OCI-LY7 (cell line): ENCODE data around the gene UBAP1L. TPM values are rescaled to one million over a fixed set of nuclear protein-coding genes. Genes with fewer than 3 reads are reported as not detected.

Experiments used
- BruUV-seq: library from RNA; stranded (reverse); fragments of 400-500 nt; replicated peaks from 2 replicates; lab custom pipeline; 2021; lab: Mats Ljungman, UMichigan
- CTCF ChIA-PET: fragments of 300-600 bp; sonication (Branson Sonifier 250); formaldehyde crosslinking; loops from one replicate; lab custom pipeline; 2022; ENCODE audit warnings: antibody characterized with exemption; ENCODE audit not compliant: unreplicated experiment; lab: Charles Lee
- POLR2A ChIA-PET: fragments of 300-600 bp; sonication (Branson Sonifier 250); formaldehyde crosslinking; loops from one replicate; lab custom pipeline; 2022; ENCODE audit warnings: antibody characterized with exemption; lab: Charles Lee
- DNase-seq: peaks from one replicate; pipeline ENCODE4 v3.0.0-alpha.2; 2015; ENCODE audit warnings: low spot score
- H2AFZ ChIP-seq: fragments of 200-600 bp; sonication (generic), shearing (Covaris generic); 2 replicates; pipeline ENCODE4 v1.6.1; 2014; ENCODE audit warnings: mild to moderate bottlenecking, antibody characterized with exemption, low read length, moderate library complexity
- H3K27ac ChIP-seq: fragments of 200-600 bp; sonication (generic); 2 replicates; pipeline ENCODE4 v1.5.1; 2014; ENCODE audit warnings: mixed run types, low read depth, mild to moderate bottlenecking, moderate library complexity, low read length, inconsistent platforms; ENCODE audit not compliant: poor library complexity, severe bottlenecking
- H3K36me3 ChIP-seq: fragments of 200-600 bp; sonication (generic); 2 replicates; pipeline ENCODE4 v1.6.1; 2014; ENCODE audit warnings: mild to moderate bottlenecking, antibody characterized with exemption, low read length, moderate library complexity, mixed read lengths; ENCODE audit not compliant: insufficient read depth
- H3K4me1 ChIP-seq: fragments of 200-600 bp; sonication (generic); 2 replicates; pipeline ENCODE4 v1.5.1; 2014; ENCODE audit warnings: mild to moderate bottlenecking, low read length; ENCODE audit not compliant: insufficient read depth, poor library complexity, severe bottlenecking
- H3K4me2 ChIP-seq: fragments of 200-600 bp; sonication (generic); 2 replicates; pipeline ENCODE4 v1.6.1; 2014; ENCODE audit warnings: mild to moderate bottlenecking, low read length
- H3K4me3 ChIP-seq: fragments of 200-600 bp; sonication (generic); 2 replicates; pipeline ENCODE4 v1.5.1; 2014; ENCODE audit warnings: mild to moderate bottlenecking, low read depth, low read length; ENCODE audit not compliant: poor library complexity, severe bottlenecking
- H3K79me2 ChIP-seq: fragments of 200-600 bp; sonication (generic); 2 replicates; pipeline ENCODE4 v1.6.1; 2016; ENCODE audit warnings: low read depth, mild to moderate bottlenecking, low read length, moderate library complexity, mixed read lengths; ENCODE audit not compliant: insufficient read depth
- H3K9me2 ChIP-seq: fragments of 200-600 bp; sonication (generic); 2 replicates; pipeline ENCODE4 v1.6.1; 2016; ENCODE audit warnings: mild to moderate bottlenecking, low read length, mixed read lengths; ENCODE audit not compliant: insufficient read depth
- H3K9me3 ChIP-seq: fragments of 200-600 bp; sonication (generic); 2 replicates; pipeline ENCODE4 v1.6.1; 2014; ENCODE audit warnings: mild to moderate bottlenecking, mixed run types, low read length, mixed read lengths
- H4K20me1 ChIP-seq: fragments of 200-600 bp; sonication (generic); 2 replicates; pipeline ENCODE4 v1.6.1; 2014; ENCODE audit warnings: mild to moderate bottlenecking, antibody characterized with exemption, low read length, moderate library complexity, mixed read lengths; ENCODE audit not compliant: insufficient read depth
- EZH2phosphoT487 ChIP-seq: fragments of 200-600 bp; sonication (generic); IDR thresholded peaks from 2 replicates; pipeline ENCODE4 v1.6.1; 2018; ENCODE audit warnings: low read depth, borderline replicate concordance, mild to moderate bottlenecking, mixed run types, antibody characterized with exemption, low read length, moderate library complexity, mixed read lengths
- intact Hi-C: fragments of 100-400 bp; cut with micrococcal nuclease; formaldehyde crosslinking; loops from one replicate; pipeline ENCODE4 v1.10.0; 2022; ENCODE audit not compliant: unreplicated experiment
- total RNA-seq, 2 experiments: library from RNA; depleted of rRNA in 1 of 2; stranded (reverse); fragments of >200 nt in 1 of 2; shearing (Covaris generic) in 1 of 2; gene quantifications; 2 replicates each; pipeline ENCODE4 v1.2.3, GENCODE V29; 2014 to 2022
- TF ChIP-seq, protein P1 (sequence below): fragments of 200-600 bp; sonication (generic); conservative IDR thresholded peaks from 2 replicates; pipeline ENCODE4 v1.5.1; 2014; ENCODE audit warnings: mild to moderate bottlenecking, antibody characterized with exemption, low read length, moderate library complexity, mixed read lengths

The UBAP1L gene
- total RNA-seq, 2 experiments from 2014 or later: 7.4 to 8.3 TPM

- Histone ChIP-seq H3K9me3 (no peaks in the 10 kb centered on the region), H3K27ac (no peak overlapping the region), H3K9me2 (no peaks in the 10 kb centered on the region), H4K20me1 (no peaks in the 10 kb centered on the region), H3K36me3 (no peaks in the 10 kb centered on the region), H3K79me2 (no peaks in the 10 kb centered on the region), H3K4me3 (no peak overlapping the region), H2AFZ (no peak overlapping the region), H3K4me2 (no peak overlapping the region), H3K4me1 (no peaks in the 10 kb centered on the region)
- DNase-seq: no peak
- POLR2A ChIA-PET: no interaction called here
- TF ChIP-seq, protein P1, sequence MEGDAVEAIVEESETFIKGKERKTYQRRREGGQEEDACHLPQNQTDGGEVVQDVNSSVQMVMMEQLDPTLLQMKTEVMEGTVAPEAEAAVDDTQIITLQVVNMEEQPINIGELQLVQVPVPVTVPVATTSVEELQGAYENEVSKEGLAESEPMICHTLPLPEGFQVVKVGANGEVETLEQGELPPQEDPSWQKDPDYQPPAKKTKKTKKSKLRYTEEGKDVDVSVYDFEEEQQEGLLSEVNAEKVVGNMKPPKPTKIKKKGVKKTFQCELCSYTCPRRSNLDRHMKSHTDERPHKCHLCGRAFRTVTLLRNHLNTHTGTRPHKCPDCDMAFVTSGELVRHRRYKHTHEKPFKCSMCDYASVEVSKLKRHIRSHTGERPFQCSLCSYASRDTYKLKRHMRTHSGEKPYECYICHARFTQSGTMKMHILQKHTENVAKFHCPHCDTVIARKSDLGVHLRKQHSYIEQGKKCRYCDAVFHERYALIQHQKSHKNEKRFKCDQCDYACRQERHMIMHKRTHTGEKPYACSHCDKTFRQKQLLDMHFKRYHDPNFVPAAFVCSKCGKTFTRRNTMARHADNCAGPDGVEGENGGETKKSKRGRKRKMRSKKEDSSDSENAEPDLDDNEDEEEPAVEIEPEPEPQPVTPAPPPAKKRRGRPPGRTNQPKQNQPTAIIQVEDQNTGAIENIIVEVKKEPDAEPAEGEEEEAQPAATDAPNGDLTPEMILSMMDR: no peak
- TF ChIP-seq EZH2phosphoT487: no peak
- BruUV-seq: no TSS peak
- intact Hi-C loops: loop anchor here (2.0 kb wide), 1 partner anchor 33 kb away; no protein-coding TSS in a partner anchor
- CTCF ChIA-PET: interaction anchor here (0.6 kb wide), 1 partner anchor 16 kb away, joined by 4 read pairs; no protein-coding TSS in a partner anchor
Measured at GRCh38 chr15:65087873-65088642, 26.9 kb downstream of the UBAP1L start.

DNA sequence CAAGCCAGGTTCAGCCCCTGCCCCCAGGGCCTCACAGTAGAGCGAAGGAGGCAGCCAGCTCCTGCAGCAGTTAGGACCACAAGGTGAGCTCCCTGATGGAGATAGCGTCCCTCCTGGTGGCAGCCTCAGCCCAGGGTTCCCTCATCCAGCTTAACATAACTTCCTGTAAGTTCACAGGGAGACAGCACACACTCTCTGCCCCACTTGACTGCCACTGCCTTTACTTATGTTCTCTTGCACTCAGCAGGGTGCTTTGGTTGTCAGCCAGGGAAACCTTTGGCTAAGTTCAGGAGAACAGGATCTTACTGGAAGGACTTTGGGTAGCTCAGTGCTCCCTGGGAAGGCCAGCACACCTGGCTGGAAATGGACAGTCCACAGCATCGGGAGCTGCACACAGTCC is 27.6 kb downstream of the UBAP1L start:
- H3K79me2 ChIP-seq: no peaks in the 10 kb centered on the region
- no peak for DNase-seq
- ChIA-PET POLR2A (no interaction called here), CTCF (interaction anchor here (0.6 kb wide), 1 partner anchor 16 kb away, joined by 4 read pairs; no protein-coding TSS in a partner anchor)
- no peak overlapping the region for H3K4me2 ChIP-seq
- TF ChIP-seq, protein P1: no peak
- no peaks in the 10 kb centered on the region for H3K9me3 ChIP-seq
- no peaks in the 10 kb centered on the region for H3K4me1 ChIP-seq
- no peak overlapping the region for H2AFZ ChIP-seq
- no TSS peak for BruUV-seq
- no peak overlapping the region for H3K27ac ChIP-seq
- H3K36me3 ChIP-seq: no peaks in the 10 kb centered on the region
- no peak overlapping the region for H3K4me3 ChIP-seq
- no peaks in the 10 kb centered on the region for H3K9me2 ChIP-seq
- intact Hi-C loops: loop anchor here (2.0 kb wide), 1 partner anchor 33 kb away; no protein-coding TSS in a partner anchor
- H4K20me1 ChIP-seq: no peaks in the 10 kb centered on the region

DNA sequence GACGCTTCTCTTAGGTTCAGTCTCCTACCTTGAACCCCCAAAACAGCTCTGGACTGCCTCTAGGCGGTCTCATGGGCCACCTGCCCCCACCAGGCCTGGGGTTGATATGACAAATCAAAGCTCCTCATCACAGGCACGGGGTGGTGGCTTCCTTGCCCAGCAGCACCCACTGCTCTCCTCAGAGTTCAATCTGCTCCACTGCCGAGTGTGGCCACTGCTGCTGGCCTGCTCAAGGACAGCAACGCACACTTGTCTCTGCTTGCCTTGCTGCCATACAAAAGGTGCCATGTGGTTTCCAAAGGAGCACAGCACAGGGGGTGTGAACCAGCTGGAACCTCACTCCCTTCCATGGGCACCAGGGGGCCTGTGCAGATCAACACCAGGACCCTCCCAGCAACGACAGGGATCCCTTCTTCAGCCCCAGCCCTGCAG is 28.3 kb downstream of the UBAP1L start:
- no peaks in the 10 kb centered on the region for H3K4me1 ChIP-seq
- no peaks in the 10 kb centered on the region for H3K9me2 ChIP-seq
- CTCF ChIA-PET: no interaction called here
- H2AFZ ChIP-seq: no peak overlapping the region
- no peaks in the 10 kb centered on the region for H3K9me3 ChIP-seq
- H4K20me1 ChIP-seq: no peaks in the 10 kb centered on the region
- H3K27ac ChIP-seq: no peak overlapping the region
- H3K4me3 ChIP-seq: no peak overlapping the region
- H3K36me3 ChIP-seq: no peaks in the 10 kb centered on the region
- POLR2A ChIA-PET: interaction anchor here (0.6 kb wide), 2 partner anchors 339 to 1177 kb away, joined by 3 read pairs; no protein-coding TSS in a partner anchor
- intact Hi-C loops: loop anchor here (1.0 to 2.0 kb wide), 2 partner anchors 32 to 53 kb away; no protein-coding TSS in a partner anchor
- TF ChIP-seq EZH2phosphoT487: no peak
- TF ChIP-seq, protein P1: no peak
- BruUV-seq: no TSS peak
- DNase-seq: peak; percentile 21
- H3K4me2 ChIP-seq: no peak overlapping the region
- H3K79me2 ChIP-seq: no peaks in the 10 kb centered on the region
